HG02970 (cell line): ENCODE results near the gene SAMD8.

Experiments used
- ATAC-seq: cut with Tn5 transposase; IDR thresholded peaks from one replicate; pipeline ENCODE4 v1.9.1; 2021; ENCODE audit warnings: mild to moderate bottlenecking, moderate library complexity, moderate number of reproducible peaks; ENCODE audit not compliant: unreplicated experiment, low FRiP score

SAMD8 gene

GRCh38 chr10:75084834-75085384 lies 26.5 kb upstream of the SAMD8 start:
- ATAC-seq: no peak

GRCh38 chr10:75086278-75086934 lies 25.1 kb upstream of the SAMD8 start:
- ATAC-seq: no peak

GRCh38 chr10:75088640-75089039 lies 22.8 kb upstream of the SAMD8 start:
- ATAC-seq: no peak

- ATAC-seq: no peak
Measured at GRCh38 chr10:75089634-75090033, 21.8 kb upstream of the SAMD8 start.

- no peak for ATAC-seq
Measured at GRCh38 chr10:75091146-75091545, 20.3 kb upstream of the SAMD8 start.

- ATAC-seq: no peak
Measured at GRCh38 chr10:75094465-75094864, 17.0 kb upstream of the SAMD8 start.

- ATAC-seq: no peak
Measured at GRCh38 chr10:75095631-75096030, 15.8 kb upstream of the SAMD8 start.

GRCh38 chr10:75096749-75097148 lies 14.7 kb upstream of the SAMD8 start:
- ATAC-seq: no peak

- no peak for ATAC-seq
Measured at GRCh38 chr10:75097666-75098285, 13.7 kb upstream of the SAMD8 start.

GRCh38 chr10:75098902-75099673 lies 12.4 kb upstream of the SAMD8 start:
- ATAC-seq: no peak

GRCh38 chr10:75099952-75100763 lies 11.3 kb upstream of the SAMD8 start:
- ATAC-seq: no peak

GRCh38 chr10:75100764-75101291 lies 10.6 kb upstream of the SAMD8 start:
- no peak for ATAC-seq

GRCh38 chr10:75101416-75102251 lies 9.8 kb upstream of the SAMD8 start:
- no peak for ATAC-seq

GRCh38 chr10:75102830-75103673 lies 8.4 kb upstream of the SAMD8 start:
- no peak for ATAC-seq

GRCh38 chr10:75103881-75104686 lies 7.4 kb upstream of the SAMD8 start:
- no peak for ATAC-seq

- no peak for ATAC-seq
Measured at GRCh38 chr10:75104842-75105241, 6.6 kb upstream of the SAMD8 start.

GRCh38 chr10:75105576-75106197 lies 5.8 kb upstream of the SAMD8 start:
- no peak for ATAC-seq
